ENCODE results near the gene RANBP9. TPM values are rescaled to one million over a fixed set of nuclear protein-coding genes. Genes with fewer than 3 reads are reported as not detected.

RANBP9 gene
- total RNA-seq, 2 experiments from 2014 or later = 61.2 to 62.9 TPM

DNA sequence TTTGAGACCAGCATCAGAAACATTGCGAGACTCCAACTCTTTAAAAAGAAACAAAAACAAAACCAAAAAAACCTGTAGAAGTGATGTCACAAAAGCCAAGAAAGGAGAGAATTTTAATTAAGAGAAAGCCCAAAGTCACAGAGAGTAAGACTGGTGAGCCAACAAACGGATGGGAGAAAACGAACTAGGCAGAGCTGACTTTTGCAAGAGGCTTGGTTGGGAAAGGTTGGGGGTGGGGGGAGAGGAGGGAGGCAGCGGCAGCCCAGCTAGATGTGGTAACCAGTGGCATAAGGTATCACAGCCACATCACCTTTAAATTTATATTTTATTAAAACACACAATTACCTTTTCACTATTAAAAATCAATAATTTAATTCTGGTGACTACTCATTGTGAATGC, 73.0 kb downstream of the RANBP9 start:
- no peaks in the 10 kb centered on the region for H3K9me3 Mint-ChIP-seq
- H3K4me1 Mint-ChIP-seq (ENCODE audit: low read depth) = peaks cover 64% of the 10 kb centered on the region
- CTCF ChIA-PET = interaction anchor here (1.4 kb wide), 1 partner anchor 70 kb away, joined by 4 read pairs; no protein-coding TSS in a partner anchor
- peak overlapping the region; percentile 82 for H3K27ac Mint-ChIP-seq
- no peak for DNase-seq
- H3K27me3 Mint-ChIP-seq (ENCODE audit: low read depth) = no peaks in the 10 kb centered on the region
- intact Hi-C loops (cut with micrococcal nuclease) = loop anchor here (5.0 kb wide), 2 partner anchors 74 to 149 kb away; partner anchors contain the start of gene RANBP9
- no peak overlapping the region for H3K4me3 Mint-ChIP-seq
- peaks cover 51% of the 10 kb centered on the region for H3K36me3 Mint-ChIP-seq (ENCODE audit: low read depth)

DNA sequence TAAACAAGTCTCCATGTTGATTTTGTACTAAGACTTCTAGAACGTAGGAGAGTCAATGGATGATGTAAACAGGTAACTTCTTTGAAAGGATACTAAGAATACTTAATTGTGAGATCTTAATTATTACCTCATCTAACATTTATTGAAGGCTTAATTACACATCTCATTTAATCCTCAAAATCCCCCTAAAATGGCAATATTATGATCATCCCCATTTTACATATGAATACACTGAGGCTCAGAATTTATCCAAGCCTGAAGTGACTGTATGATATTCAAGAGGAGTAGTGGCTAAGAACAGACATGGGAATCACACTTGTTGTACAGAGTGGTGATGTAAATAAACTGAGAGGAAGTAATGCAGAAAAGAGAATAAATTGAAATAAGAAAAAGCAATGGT, 73.6 kb downstream of the RANBP9 start:
- peaks cover 48% of the 10 kb centered on the region for H3K36me3 Mint-ChIP-seq (ENCODE audit: low read depth)
- no peaks in the 10 kb centered on the region for H3K27me3 Mint-ChIP-seq (ENCODE audit: low read depth)
- peak overlapping the region; percentile 82 for H3K27ac Mint-ChIP-seq
- H3K9me3 Mint-ChIP-seq = no peaks in the 10 kb centered on the region
- peaks cover 59% of the 10 kb centered on the region for H3K4me1 Mint-ChIP-seq (ENCODE audit: low read depth)
- CTCF ChIA-PET = no interaction called here
- no peak overlapping the region for H3K4me3 Mint-ChIP-seq
- intact Hi-C loops (cut with micrococcal nuclease) = loop anchor here (5.0 kb wide), 2 partner anchors 74 to 149 kb away; partner anchors contain the start of gene RANBP9
- no peak for DNase-seq

DNA sequence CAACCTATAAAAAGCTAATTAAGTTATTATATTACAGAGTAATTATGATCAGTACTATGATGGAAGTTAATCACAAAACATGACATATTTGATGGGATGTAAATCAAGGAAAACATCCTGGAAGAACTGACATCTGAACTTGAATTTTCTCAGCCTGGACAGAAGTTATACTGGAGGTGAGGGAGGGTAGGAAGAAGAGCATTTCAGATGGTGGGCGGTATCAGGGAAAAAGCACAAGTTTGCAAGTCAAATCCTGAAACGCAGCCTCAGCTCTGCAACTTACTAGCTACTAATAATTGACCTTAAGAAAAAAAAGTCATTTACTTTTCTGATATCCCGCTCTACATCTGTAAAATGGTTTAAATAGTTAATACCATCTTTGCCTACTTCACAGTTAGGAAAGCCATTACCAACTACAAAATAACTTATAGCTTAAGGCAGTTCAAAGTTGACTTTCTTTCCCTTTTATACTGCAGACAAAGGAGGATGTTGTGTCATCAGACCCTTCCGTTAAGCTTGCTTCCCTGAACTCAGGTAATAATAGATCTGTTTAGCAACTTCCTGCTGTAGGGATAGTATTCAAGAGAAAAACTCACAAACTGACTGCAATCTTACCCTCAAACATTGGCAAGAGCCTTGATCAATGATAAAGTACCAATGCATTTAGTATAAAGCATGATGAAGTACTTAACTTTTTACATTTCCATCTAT, 75.5 kb downstream of the RANBP9 start:
- Mint-ChIP-seq H3K9me3 (no peaks in the 10 kb centered on the region), H3K36me3 (ENCODE audit: low read depth) (peaks cover 49% of the 10 kb centered on the region)

DNA sequence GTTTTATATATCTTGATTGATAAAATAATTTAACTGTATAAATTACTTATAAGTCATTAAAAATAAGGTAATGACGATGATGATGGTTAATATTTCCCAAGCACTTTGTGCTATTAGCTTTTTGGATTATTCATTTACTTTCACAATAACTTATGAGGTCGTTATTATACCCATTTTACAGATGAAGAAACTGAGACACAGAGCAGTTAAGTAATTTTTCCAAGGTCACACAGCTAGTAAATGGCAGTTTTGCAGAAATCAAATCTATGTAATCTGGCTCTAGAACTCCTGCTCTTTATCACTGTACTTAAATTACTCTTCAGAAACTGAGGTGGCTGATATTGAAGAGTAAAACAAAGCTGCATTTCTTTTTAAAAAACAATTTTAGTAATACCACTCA, 78.3 kb downstream of the RANBP9 start:
- CTCF ChIA-PET = interaction anchor here (1.6 kb wide), 1 partner anchor 9 kb away, joined by 5 read pairs; no protein-coding TSS in a partner anchor

More for the DNA sequence above, 75.5 kb downstream of the RANBP9 start:
- CTCF ChIA-PET = interaction anchor here (0.9 to 1.1 kb wide), 3 partner anchors 21 to 198 kb away, joined by 3 to 4 read pairs (median 3); partner anchors contain the start of gene NOL7
- DNase-seq = no peak
- Mint-ChIP-seq H3K27me3 (ENCODE audit: low read depth) (no peaks in the 10 kb centered on the region), H3K27ac (peak overlapping the region; percentile 84), H3K4me3 (peak overlapping the region; percentile 2), H3K4me1 (ENCODE audit: low read depth) (peaks cover 60% of the 10 kb centered on the region)
- intact Hi-C loops (cut with micrococcal nuclease) = loop anchor here (5.0 kb wide), 2 partner anchors 76 to 151 kb away; partner anchors contain the start of gene RANBP9

DNA sequence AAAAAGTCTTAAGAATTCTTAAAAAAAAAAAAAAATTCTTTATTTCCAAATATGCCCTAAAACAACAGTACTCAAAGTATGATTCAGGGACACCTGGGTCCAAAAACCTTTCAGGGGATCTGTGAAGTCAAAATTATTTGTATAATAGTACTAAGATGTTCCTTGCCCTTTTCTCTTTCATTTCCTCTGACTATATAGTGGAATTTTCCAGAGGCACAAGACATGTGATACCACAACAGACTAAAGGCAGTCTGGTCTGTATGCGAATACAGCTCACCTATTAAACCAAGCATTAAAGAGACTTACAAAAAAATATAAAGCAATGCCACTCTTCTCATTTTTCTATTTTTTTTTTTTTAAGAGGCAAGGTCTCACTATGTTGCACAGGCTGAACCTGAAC, 81.1 kb downstream of the RANBP9 start:
- Mint-ChIP-seq H3K27me3 (ENCODE audit: low read depth) (no peaks in the 10 kb centered on the region), H3K27ac (peak overlapping the region; percentile 96), H3K4me1 (ENCODE audit: low read depth) (peaks cover 57% of the 10 kb centered on the region), H3K36me3 (ENCODE audit: low read depth) (peaks cover 51% of the 10 kb centered on the region), H3K4me3 (no peak overlapping the region), H3K9me3 (no peaks in the 10 kb centered on the region)
- CTCF ChIA-PET = interaction anchor here (0.7 to 1.2 kb wide), 6 partner anchors 12 to 82 kb away, joined by 3 to 4 read pairs (median 3); no protein-coding TSS in a partner anchor
- DNase-seq = no peak
- intact Hi-C loops (cut with micrococcal nuclease) = no loop called here

More for the DNA sequence above, 78.3 kb downstream of the RANBP9 start:
- no peak overlapping the region for H3K4me3 Mint-ChIP-seq
- intact Hi-C loops (cut with micrococcal nuclease) = no loop called here
- peaks cover 48% of the 10 kb centered on the region for H3K36me3 Mint-ChIP-seq (ENCODE audit: low read depth)
- no peak for DNase-seq
- peaks cover 68% of the 10 kb centered on the region for H3K4me1 Mint-ChIP-seq (ENCODE audit: low read depth)
- no peaks in the 10 kb centered on the region for H3K27me3 Mint-ChIP-seq (ENCODE audit: low read depth)
- H3K27ac Mint-ChIP-seq = no peak overlapping the region
- H3K9me3 Mint-ChIP-seq = no peaks in the 10 kb centered on the region

DNA sequence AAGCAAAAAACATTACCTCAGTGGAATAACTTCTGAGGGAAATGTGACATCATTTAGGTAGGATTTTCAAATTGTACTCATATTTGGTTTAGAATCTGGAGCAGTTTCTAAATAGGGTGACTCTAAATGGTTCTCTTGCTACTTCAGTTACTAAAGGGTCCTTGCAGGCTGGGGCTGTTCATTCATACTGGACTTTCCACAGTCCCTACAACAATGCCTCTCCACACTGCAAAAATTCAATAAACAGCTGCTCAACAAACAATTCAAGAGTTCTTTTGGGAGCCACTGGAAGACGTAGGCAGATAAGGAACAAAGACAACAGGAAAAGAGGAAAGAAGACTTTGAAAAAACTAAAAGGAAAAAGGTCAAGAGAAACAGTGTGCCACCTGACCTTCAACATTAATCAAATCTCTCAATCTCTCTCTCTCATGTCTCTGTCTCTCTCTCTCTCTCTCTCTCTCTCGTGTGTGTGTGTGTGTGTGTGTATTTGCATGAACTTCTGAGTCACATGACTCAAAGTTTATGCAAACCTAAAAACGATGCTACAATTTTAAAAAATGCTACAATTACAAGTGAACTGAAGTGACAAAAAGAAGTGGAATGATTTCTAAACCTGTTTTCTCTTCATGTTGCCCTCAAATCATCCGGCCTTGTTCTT, 82.0 kb downstream of the RANBP9 start:
- Mint-ChIP-seq H3K9me3 (no peaks in the 10 kb centered on the region), H3K27ac (peak overlapping the region; percentile 96), H3K27me3 (ENCODE audit: low read depth) (no peaks in the 10 kb centered on the region), H3K4me1 (ENCODE audit: low read depth) (peaks cover 53% of the 10 kb centered on the region), H3K4me3 (no peak overlapping the region), H3K36me3 (ENCODE audit: low read depth) (peaks cover 51% of the 10 kb centered on the region)
- intact Hi-C loops (cut with micrococcal nuclease) = loop anchor here (5.0 kb wide), 1 partner anchor 38 kb away; no protein-coding TSS in a partner anchor
- CTCF ChIA-PET = interaction anchor here (0.7 to 1.9 kb wide), 6 partner anchors 13 to 83 kb away, joined by 3 to 5 read pairs (median 4); partner anchors contain the start of gene NOL7
- no peak for DNase-seq

DNA sequence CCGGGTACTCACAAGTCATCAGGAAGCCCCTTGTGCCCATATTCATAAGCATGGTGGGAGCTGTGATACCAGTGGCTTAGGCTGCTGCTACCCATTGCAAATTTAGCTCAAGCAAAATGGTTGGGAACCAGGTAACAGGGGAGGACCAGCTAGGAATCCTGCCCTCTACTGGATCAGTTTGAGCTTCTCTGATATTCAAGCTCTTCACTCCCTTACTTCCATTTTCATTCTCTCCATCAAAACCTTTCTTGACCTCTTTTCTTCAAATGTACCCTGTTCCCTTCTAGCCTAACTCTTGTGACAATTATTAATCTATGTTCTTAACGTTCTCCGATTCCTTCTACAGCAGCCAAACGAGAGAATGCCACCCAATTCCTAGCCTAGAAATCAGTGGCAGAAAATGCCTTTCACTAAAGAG, 86.8 kb downstream of the RANBP9 start:
- H3K4me3 Mint-ChIP-seq = no peak overlapping the region
- no peaks in the 10 kb centered on the region for H3K27me3 Mint-ChIP-seq (ENCODE audit: low read depth)
- intact Hi-C loops (cut with micrococcal nuclease) = loop anchor here (5.0 kb wide), 1 partner anchor 42 kb away; no protein-coding TSS in a partner anchor
- DNase-seq = peak; percentile 37
- H3K27ac Mint-ChIP-seq = peak overlapping the region; percentile 54
- CTCF ChIA-PET = interaction anchor here (0.7 to 1.4 kb wide), 7 partner anchors 9 to 76 kb away, joined by 3 to 13 read pairs (median 4); partner anchors contain the start of genes NOL7 and SIRT5
- H3K9me3 Mint-ChIP-seq = no peaks in the 10 kb centered on the region
- H3K4me1 Mint-ChIP-seq (ENCODE audit: low read depth) = peaks cover 30% of the 10 kb centered on the region
- H3K36me3 Mint-ChIP-seq (ENCODE audit: low read depth) = peaks cover 49% of the 10 kb centered on the region

DNA sequence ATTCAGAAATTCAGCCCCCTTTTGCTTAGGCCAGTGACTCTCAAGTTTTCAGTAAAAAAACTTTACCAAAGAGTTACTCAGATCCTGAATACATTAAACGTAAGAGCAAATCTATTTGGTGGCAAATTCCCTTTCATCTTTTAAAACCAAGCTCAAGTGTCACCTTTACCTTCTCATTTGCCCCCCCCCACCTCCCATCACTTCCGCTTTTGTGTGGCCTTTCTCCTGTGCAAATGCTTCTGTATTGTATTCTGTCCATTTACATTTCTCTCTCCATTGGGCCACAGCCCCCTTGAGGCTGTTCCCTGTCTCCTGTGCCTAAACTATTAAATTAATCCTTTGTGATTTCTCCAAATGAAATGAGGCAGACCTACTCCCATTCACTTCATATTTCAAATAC, 94.6 kb downstream of the RANBP9 start:
- DNase-seq = no peak
- H3K27me3 Mint-ChIP-seq (ENCODE audit: low read depth) = no peaks in the 10 kb centered on the region
- H3K36me3 Mint-ChIP-seq (ENCODE audit: low read depth) = peaks cover 32% of the 10 kb centered on the region
- peak overlapping the region; percentile 93 for H3K27ac Mint-ChIP-seq
- H3K9me3 Mint-ChIP-seq = no peaks in the 10 kb centered on the region
- peak overlapping the region; percentile 99 for H3K4me3 Mint-ChIP-seq
- intact Hi-C loops (cut with micrococcal nuclease) = loop anchor here (5.0 to 10.0 kb wide), 3 partner anchors 260 to 498 kb away; partner anchors contain the start of gene CD83
- CTCF ChIA-PET = interaction anchor here (0.6 to 3.0 kb wide), 11 partner anchors 13 to 270 kb away, joined by 3 to 18 read pairs (median 3); partner anchors contain the start of gene SIRT5
- H3K4me1 Mint-ChIP-seq (ENCODE audit: low read depth) = peaks cover 45% of the 10 kb centered on the region

DNA sequence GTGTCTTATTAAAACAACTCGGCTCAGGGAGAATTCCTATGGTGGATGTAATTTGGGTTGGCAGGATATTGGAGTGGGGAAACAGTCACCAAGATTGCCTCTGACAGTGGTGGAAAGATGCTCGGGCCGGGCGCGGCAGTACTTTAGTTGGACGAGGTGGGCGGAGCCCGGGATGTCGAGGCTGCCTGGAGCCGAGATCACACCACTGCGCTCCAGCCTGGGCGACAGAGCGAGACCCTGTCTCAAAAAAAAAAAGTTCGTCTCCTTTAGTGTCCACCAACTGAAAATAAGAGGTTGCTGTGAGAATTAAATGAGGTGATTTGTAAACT, 95.9 kb downstream of the RANBP9 start:
- peaks cover 51% of the 10 kb centered on the region for H3K4me1 Mint-ChIP-seq (ENCODE audit: low read depth)

DNA sequence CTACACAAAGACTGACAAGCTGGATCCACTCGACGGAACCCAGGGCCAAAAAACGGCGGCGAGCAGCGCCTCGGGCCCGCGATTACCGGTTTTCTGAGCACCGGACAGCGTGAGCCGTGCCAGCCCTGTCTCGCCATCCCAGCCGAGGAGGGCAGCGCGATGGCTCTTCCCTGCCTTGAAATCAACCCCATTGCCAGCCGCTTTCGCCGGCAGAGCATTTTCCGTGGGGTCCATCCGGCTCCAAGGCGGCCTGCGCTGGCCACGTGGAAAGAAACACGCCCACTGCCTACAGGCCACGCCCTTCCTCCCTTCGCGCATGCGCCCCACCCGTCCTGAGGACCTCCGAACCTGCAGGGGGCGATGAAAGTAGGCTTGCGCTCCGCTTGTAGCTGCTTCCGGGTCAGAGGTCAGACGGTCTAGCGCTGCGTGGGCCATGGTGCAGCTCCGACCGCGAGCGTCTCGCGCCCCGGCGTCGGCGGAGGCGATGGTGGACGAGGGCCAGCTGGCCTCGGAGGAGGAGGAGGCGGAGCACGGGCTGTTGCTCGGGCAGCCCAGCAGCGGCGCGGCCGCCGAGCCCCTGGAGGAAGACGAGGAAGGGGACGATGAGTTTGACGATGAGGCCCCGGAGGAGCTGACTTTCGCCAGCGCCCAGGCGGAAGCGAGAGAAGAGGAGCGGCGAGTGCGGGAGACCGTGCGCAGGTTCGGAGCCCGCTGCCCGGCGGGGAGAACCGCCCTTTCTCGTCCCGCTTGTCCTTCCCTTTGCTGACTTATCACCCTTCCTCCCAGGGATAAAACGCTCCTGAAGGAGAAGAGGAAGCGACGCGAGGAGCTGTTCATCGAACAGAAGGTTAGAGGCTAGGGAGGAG, 96.5 kb downstream of the RANBP9 start, which contains the start of gene NOL7:
NOL7 (plus strand) TSS at position 410 of the 866 bp plus-strand sequence; CDS start at position 434, 24 bp downstream.
- Mint-ChIP-seq H3K27ac (peak within 1 kb of the TSS; percentile 93), H3K4me3 (peak within 1 kb of the TSS; percentile 99), H3K27me3 (ENCODE audit: low read depth) (no peaks in the 10 kb centered on the region), H3K9me3 (no peaks in the 10 kb centered on the region), H3K4me1 (ENCODE audit: low read depth) (peaks cover 51% of the 10 kb centered on the region), H3K36me3 (ENCODE audit: low read depth) (peaks cover 27% of the 10 kb centered on the region)
- CTCF ChIA-PET = interaction anchor here (0.6 to 3.0 kb wide), 20 partner anchors 10 to 452 kb away, joined by 3 to 18 read pairs (median 4); partner anchors contain the start of genes RANBP9 and SIRT5
- intact Hi-C loops (cut with micrococcal nuclease) = loop anchor here (1.0 to 10.0 kb wide), 8 partner anchors 41 to 500 kb away; partner anchors contain the start of genes CD83, GFOD1, MCUR1 and SIRT5
- peak; percentile 99 for DNase-seq

More for the DNA sequence above, 95.9 kb downstream of the RANBP9 start:
- H3K27me3 Mint-ChIP-seq (ENCODE audit: low read depth) = no peaks in the 10 kb centered on the region
- intact Hi-C loops (cut with micrococcal nuclease) = loop anchor here (1.0 to 10.0 kb wide), 8 partner anchors 41 to 499 kb away; partner anchors contain the start of genes CD83, GFOD1, MCUR1 and SIRT5
- H3K36me3 Mint-ChIP-seq (ENCODE audit: low read depth) = peaks cover 27% of the 10 kb centered on the region
- H3K9me3 Mint-ChIP-seq = no peaks in the 10 kb centered on the region
- CTCF ChIA-PET = interaction anchor here (0.6 to 3.0 kb wide), 21 partner anchors 9 to 451 kb away, joined by 3 to 18 read pairs (median 5); partner anchors contain the start of genes RANBP9 and SIRT5
- peak overlapping the region; percentile 99 for H3K4me3 Mint-ChIP-seq
- DNase-seq = peak; percentile 58
- peak overlapping the region; percentile 93 for H3K27ac Mint-ChIP-seq

All from activated naive CD4-positive, alpha-beta T cell treated with anti-CD3 and anti-CD28 coated beads for 36 hours (primary cell).